Endothelial cell of umbilical vein (primary cell): ENCODE data around the gene STBD1.

Experiments used
- CTCF ChIP-seq, 2 donors: IDR thresholded peaks; 1 replicate in 1 of 2; 2 replicates in 1 of 2; pipeline ENCODE4 v1.5.1; 2011; ENCODE audit warnings: low read length in 2 of 2, mild to moderate bottlenecking in 2 of 2, moderate library complexity in 2 of 2, control low read depth in 1 of 2, inconsistent platforms in 1 of 2, low read depth in 1 of 2; ENCODE audit not compliant: insufficient read depth in 1 of 2; ENCODE audit errors: extremely low read depth in 1 of 2
- EZH2 ChIP-seq: IDR thresholded peaks from 2 replicates; pipeline ENCODE4 v1.6.1; 2012; ENCODE audit warnings: borderline replicate concordance, low read depth, mild to moderate bottlenecking, moderate library complexity, low read length, inconsistent platforms; ENCODE audit not compliant: severe bottlenecking
- FOS ChIP-seq: IDR thresholded peaks from 2 replicates; pipeline ENCODE4 v1.6.1; 2011; ENCODE audit warnings: mild to moderate bottlenecking, low read length, moderate library complexity, borderline replicate concordance; ENCODE audit not compliant: insufficient read depth
- GATA2 ChIP-seq: IDR thresholded peaks from 2 replicates; pipeline ENCODE4 v1.7.0; 2011; ENCODE audit warnings: low read depth, mild to moderate bottlenecking, moderate library complexity, mixed read lengths, low read length; ENCODE audit not compliant: insufficient read length, insufficient read depth
- JUN ChIP-seq: IDR thresholded peaks from 2 replicates; pipeline ENCODE4 v1.6.1; 2011; ENCODE audit warnings: borderline replicate concordance, low read depth; ENCODE audit not compliant: insufficient read length, insufficient read depth
- MAX ChIP-seq: IDR thresholded peaks from 2 replicates; pipeline ENCODE4 v1.6.1; 2011; ENCODE audit not compliant: insufficient read depth, insufficient read length
- MYC ChIP-seq: IDR thresholded peaks from one replicate; pipeline ENCODE4 v1.6.1; 2011; ENCODE audit warnings: mild to moderate bottlenecking, low read depth, low read length
- POLR2A ChIP-seq: IDR thresholded peaks from 2 replicates; pipeline ENCODE4 v1.6.1; 2012; ENCODE audit warnings: low read depth, mild to moderate bottlenecking, control low read depth, low read length
- POLR2AphosphoS5 ChIP-seq: IDR thresholded peaks from 2 replicates; pipeline ENCODE4 v1.6.1; 2012; ENCODE audit warnings: low read depth, mild to moderate bottlenecking, control low read depth, low read length, moderate library complexity; ENCODE audit not compliant: insufficient read depth

GRCh38 chr4:76339364-76339763 lies 32.8 kb downstream of the STBD1 start:
- TF ChIP-seq CTCF (IDR thresholded peaks at IDR 0.05; ENCODE audit: extremely low read depth in 1 of 2, insufficient read depth in 1 of 2, low read depth in 1 of 2, low read length in 2 of 2) = no peak
- TF ChIP-seq EZH2 = no peak
- TF ChIP-seq POLR2AphosphoS5 = no peak
- no peak for TF ChIP-seq POLR2A
- no peak for TF ChIP-seq FOS
- no peak for TF ChIP-seq MYC
- TF ChIP-seq JUN = no peak
- no peak for TF ChIP-seq GATA2
- TF ChIP-seq MAX = no peak
